ENCODE results near the gene UBE2F. TPM values are rescaled to one million over a fixed set of nuclear protein-coding genes. Genes with fewer than 3 reads are reported as not detected.

Gene UBE2F
- total RNA-seq, 1 experiment from 2014 or later, result 103 TPM

- no TSS peak for BruUV-seq (replicated peaks)
- no peaks in the 10 kb centered on the region for H3K79me2 ChIP-seq (ENCODE audit: low read depth)
- no peaks in the 10 kb centered on the region for H4K20me1 ChIP-seq (ENCODE audit: insufficient read depth)
- H3K27me3 ChIP-seq (ENCODE audit: insufficient read depth, low read depth), result no peaks in the 10 kb centered on the region
- no peaks in the 10 kb centered on the region for H3K9me3 ChIP-seq (ENCODE audit: insufficient read depth, low read depth)
- CTCF ChIA-PET, result no interaction called here
- no peak for DNase-seq
- no peak for TF ChIP-seq CTCF (conservative IDR thresholded peaks at IDR 0.05)
- no peak for TF ChIP-seq EZH2 (IDR thresholded peaks at IDR 0.05; ENCODE audit: low read depth)
- H2AFZ ChIP-seq, result no peak overlapping the region
- H3K27ac ChIP-seq, result no peak overlapping the region
- POLR2A ChIA-PET (ENCODE audit: unreplicated experiment), result no interaction called here
- no peaks in the 10 kb centered on the region for H3K9me2 ChIP-seq (ENCODE audit: insufficient read depth)
- no peak overlapping the region for H3K4me2 ChIP-seq
- H3F3A ChIP-seq (ENCODE audit: insufficient read depth, low read depth), result peaks cover 16% of the 10 kb centered on the region; the same call in 1 of the 2 replicates
- H3K4me1 ChIP-seq (replicated peaks; ENCODE audit: insufficient read depth), result peaks cover 16% of the 10 kb centered on the region
- no peak overlapping the region for H3K4me3 ChIP-seq
- peaks cover 11% of the 10 kb centered on the region; the same call in 1 of the 2 replicates for H3K36me3 ChIP-seq (ENCODE audit: low read depth)
- intact Hi-C loops (cut with micrococcal nuclease; ENCODE audit: unreplicated experiment), result no loop called here
Observed at GRCh38 chr2:238080518-238080917, 113.7 kb downstream of the UBE2F start.

DNA sequence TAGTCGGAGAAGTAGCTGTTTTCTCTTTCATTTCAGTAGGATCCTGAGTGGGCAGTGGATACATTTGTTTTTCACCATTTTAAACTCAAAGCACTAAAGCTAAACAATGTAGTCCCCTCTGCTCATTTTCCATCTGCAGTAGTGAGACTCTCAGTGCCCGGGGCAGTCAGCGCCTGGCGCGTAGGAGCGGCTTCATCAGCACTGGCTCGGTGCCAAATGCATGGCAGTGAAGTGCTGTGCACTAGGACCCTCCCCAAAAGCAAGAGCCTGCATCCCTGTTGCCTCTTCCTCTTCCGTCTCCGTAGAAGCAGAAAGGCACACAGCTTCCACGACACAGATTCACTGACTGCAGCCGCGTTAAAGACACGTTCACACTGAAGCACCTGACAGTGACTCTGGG, 114.3 kb downstream of the UBE2F start:
- TF ChIP-seq EZH2 (IDR thresholded peaks at IDR 0.05; ENCODE audit: low read depth) (no peak), CTCF (conservative IDR thresholded peaks at IDR 0.05) (no peak)
- no peaks in the 10 kb centered on the region for H3K27me3 ChIP-seq (ENCODE audit: insufficient read depth, low read depth)
- peaks cover 16% of the 10 kb centered on the region; the same call in 1 of the 2 replicates for H3F3A ChIP-seq (ENCODE audit: insufficient read depth, low read depth)
- no peak overlapping the region for H3K27ac ChIP-seq
- BruUV-seq (replicated peaks), result no TSS peak
- H3K79me2 ChIP-seq (ENCODE audit: low read depth), result no peaks in the 10 kb centered on the region
- intact Hi-C loops (cut with micrococcal nuclease; ENCODE audit: unreplicated experiment), result no loop called here
- CTCF ChIA-PET, result no interaction called here
- H3K36me3 ChIP-seq (ENCODE audit: low read depth), result peaks cover 11% of the 10 kb centered on the region; the same call in 1 of the 2 replicates
- no peaks in the 10 kb centered on the region for H3K9me3 ChIP-seq (ENCODE audit: insufficient read depth, low read depth)
- peaks cover 16% of the 10 kb centered on the region for H3K4me1 ChIP-seq (replicated peaks; ENCODE audit: insufficient read depth)
- DNase-seq, result no peak
- H2AFZ ChIP-seq, result no peak overlapping the region
- POLR2A ChIA-PET (ENCODE audit: unreplicated experiment), result no interaction called here
- no peaks in the 10 kb centered on the region for H3K9me2 ChIP-seq (ENCODE audit: insufficient read depth)
- no peak overlapping the region for H3K4me2 ChIP-seq
- no peak overlapping the region for H3K4me3 ChIP-seq
- no peaks in the 10 kb centered on the region for H4K20me1 ChIP-seq (ENCODE audit: insufficient read depth)

DNA sequence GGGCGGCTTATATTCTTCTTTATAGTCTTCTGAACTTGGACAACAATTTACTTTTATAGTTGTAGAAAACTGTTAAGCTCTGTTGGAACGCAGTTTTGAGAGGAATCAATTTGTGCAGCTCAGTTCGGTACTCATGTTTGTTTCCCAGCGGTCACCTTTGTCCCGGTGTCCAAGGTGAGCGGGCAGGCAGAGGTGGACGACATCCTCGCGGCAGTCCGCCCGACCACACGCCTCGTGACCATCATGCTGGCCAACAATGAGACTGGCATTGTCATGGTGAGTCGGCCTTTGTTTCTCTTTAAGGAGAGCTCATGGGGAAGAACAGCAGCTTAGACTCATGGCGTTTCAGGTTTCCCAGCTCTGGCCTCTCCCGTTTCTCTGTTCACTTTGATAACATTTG, 114.7 kb downstream of the UBE2F start:
- intact Hi-C loops (cut with micrococcal nuclease; ENCODE audit: unreplicated experiment), result no loop called here
- Histone ChIP-seq H3K27me3 (ENCODE audit: insufficient read depth, low read depth) (no peaks in the 10 kb centered on the region), H3K9me3 (ENCODE audit: insufficient read depth, low read depth) (no peaks in the 10 kb centered on the region), H3K4me2 (no peak overlapping the region), H3K36me3 (ENCODE audit: low read depth) (peaks cover 11% of the 10 kb centered on the region; the same call in 1 of the 2 replicates), H2AFZ (no peak overlapping the region), H3K4me1 (replicated peaks; ENCODE audit: insufficient read depth) (peaks cover 16% of the 10 kb centered on the region), H4K20me1 (ENCODE audit: insufficient read depth) (no peaks in the 10 kb centered on the region), H3K9me2 (ENCODE audit: insufficient read depth) (no peaks in the 10 kb centered on the region), H3K79me2 (ENCODE audit: low read depth) (no peaks in the 10 kb centered on the region), H3K4me3 (no peak overlapping the region), H3K27ac (no peak overlapping the region), H3F3A (ENCODE audit: insufficient read depth, low read depth) (peaks cover 16% of the 10 kb centered on the region; the same call in 1 of the 2 replicates)
- no peak for DNase-seq
- no TSS peak for BruUV-seq (replicated peaks)
- ChIA-PET CTCF (no interaction called here), POLR2A (ENCODE audit: unreplicated experiment) (interaction anchor here (0.5 kb wide), 1 partner anchor 17 kb away, joined by 4 read pairs; no protein-coding TSS in a partner anchor)
- TF ChIP-seq CTCF (conservative IDR thresholded peaks at IDR 0.05) (no peak), EZH2 (IDR thresholded peaks at IDR 0.05; ENCODE audit: low read depth) (no peak)
